ENCODE measurements around the gene HJURP.

- TF ChIP-seq CTCF (IDR thresholded peaks at IDR 0.05) (no peak), EZH2phosphoT487 (IDR thresholded peaks at IDR 0.05) (no peak)
These were observed 1.8 kb upstream of the HJURP start for GRCh38 chr2:233856184-233856583.

Data from neural progenitor cell (in vitro differentiated cells).